PFSK-1 (cell line): ENCODE data around the gene POU2F1.

Experiments used
- FOXP2 ChIP-seq: optimal IDR thresholded peaks from 2 replicates; pipeline ENCODE3; 2011; ENCODE audit warnings: borderline replicate concordance, control low read depth, inconsistent platforms; ENCODE audit not compliant: insufficient read depth; ENCODE audit errors: extremely low read length, extremely low read depth
- POLR2AphosphoS5 ChIP-seq: IDR thresholded peaks from 2 replicates; pipeline ENCODE4 v1.6.1; 2012; ENCODE audit warnings: low read depth, mild to moderate bottlenecking, control low read depth, low read length, moderate library complexity
- REST ChIP-seq, 2 experiments: IDR thresholded peaks; 2 replicates each; pipeline versions ENCODE4 v1.6.1 to v1.8.0; 2011 to 2012; ENCODE audit warnings: low read depth in 2 of 2, low read length in 2 of 2, control low read depth in 1 of 2, inconsistent platforms in 1 of 2, mild to moderate bottlenecking in 1 of 2, moderate library complexity in 1 of 2; ENCODE audit not compliant: insufficient read depth in 1 of 2
- TAF1 ChIP-seq: IDR thresholded peaks from 2 replicates; pipeline ENCODE4 v1.6.1; 2012; ENCODE audit warnings: low read length, control low read depth, borderline replicate concordance; ENCODE audit not compliant: insufficient read depth

GRCh38 chr1:167401260-167401873 lies 180.7 kb downstream of the POU2F1 start:
- no peak for TF ChIP-seq REST (IDR thresholded peaks at IDR 0.05; ENCODE audit: insufficient read depth in 1 of 2, low read depth in 2 of 2, low read length in 2 of 2)
- no peak for TF ChIP-seq TAF1
- no peak for TF ChIP-seq FOXP2
- no peak for TF ChIP-seq POLR2AphosphoS5
